ENCODE results near the gene ARHGEF7. TPM values are rescaled to one million over a fixed set of nuclear protein-coding genes. Genes with fewer than 3 reads are reported as not detected.
A peak's percentile ranks its signal among the peaks of the same experiment; 100 is the strongest.

The ARHGEF7 gene
- total RNA-seq, 2 donors from 2014 or later = 70.3 to 73.2 TPM

DNA sequence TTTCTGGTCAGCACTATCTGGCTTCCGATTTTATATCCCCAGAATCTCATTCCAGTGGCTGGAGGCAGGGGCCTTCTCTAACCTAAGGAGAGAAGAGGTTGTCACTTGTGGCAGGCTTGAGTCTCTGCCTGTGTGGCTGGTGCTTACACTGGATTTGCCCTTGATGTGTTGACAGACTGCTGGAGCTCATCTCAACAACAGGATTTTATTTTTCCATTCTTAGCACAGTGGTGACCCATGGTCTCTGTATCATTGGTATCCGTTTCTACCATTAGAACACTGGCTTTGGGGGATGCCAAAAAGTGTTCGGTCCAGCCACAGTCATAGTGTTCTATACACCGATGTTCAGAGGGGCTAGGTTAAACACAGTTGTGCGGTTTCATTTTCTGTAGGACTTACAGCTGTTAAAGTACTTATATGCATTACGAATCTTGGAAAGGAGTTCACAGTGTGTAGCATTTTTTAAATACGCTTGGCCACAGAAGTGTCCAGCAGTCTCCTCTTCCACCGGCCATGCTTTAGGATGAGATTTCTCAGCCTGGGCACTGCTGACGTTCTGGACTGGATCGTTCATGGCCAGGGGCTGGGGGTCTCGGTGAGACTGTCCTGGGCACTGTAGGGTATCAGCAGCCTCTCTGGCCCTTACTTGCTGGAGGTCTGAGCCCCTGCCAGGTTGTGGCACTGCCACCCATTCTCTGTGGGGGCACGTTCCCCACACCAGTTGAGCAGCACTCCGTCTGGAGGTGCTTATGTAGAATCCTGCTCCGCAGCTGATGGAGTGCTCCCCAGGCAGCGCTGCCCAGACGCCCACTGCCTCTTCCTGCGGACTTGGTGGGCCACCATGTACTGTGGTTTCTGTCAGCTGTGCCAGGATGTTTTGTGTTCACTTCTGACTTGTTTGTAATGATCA lies 163.9 kb downstream of the ARHGEF7 start:
- H3K9me3 Mint-ChIP-seq = no peaks in the 10 kb centered on the region
- no peak overlapping the region for H3K27ac Mint-ChIP-seq
- no peaks in the 10 kb centered on the region for H3K27me3 Mint-ChIP-seq
- H3K36me3 Mint-ChIP-seq = peaks cover 26% of the 10 kb centered on the region
- H3K4me1 Mint-ChIP-seq (ENCODE audit: low read depth in 2 of 2) = peaks cover 0 to 6% of the 10 kb centered on the region in 2 donors
- ATAC-seq (no peak), DNase-seq (ENCODE audit: low spot score) (no peak)
- H3K4me3 Mint-ChIP-seq = no peak overlapping the region

DNA sequence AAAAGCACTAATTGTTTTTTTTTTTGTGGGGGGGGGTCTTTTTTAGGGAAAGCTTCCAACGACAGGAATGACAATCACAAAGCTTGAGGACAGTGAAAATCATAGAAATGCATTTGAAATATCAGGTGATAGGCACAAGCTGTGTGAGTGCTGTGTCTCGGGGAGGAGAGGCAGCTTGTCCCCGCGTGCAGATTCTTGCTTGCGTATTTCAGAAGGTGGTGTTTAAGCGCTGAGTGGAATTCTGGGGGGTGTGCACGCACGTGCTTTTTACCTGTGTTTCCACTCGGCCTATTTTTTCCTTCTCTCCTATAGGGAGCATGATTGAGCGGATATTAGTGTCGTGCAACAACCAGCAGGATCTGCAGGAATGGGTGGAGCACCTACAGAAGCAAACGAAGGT lies 165.1 kb downstream of the ARHGEF7 start:
- ATAC-seq (no peak), DNase-seq (ENCODE audit: low spot score) (no peak)
- H3K9me3 Mint-ChIP-seq = no peaks in the 10 kb centered on the region
- H3K27ac Mint-ChIP-seq = no peak overlapping the region
- H3K36me3 Mint-ChIP-seq = peaks cover 30% of the 10 kb centered on the region
- H3K4me3 Mint-ChIP-seq = no peak overlapping the region
- no peaks in the 10 kb centered on the region for H3K27me3 Mint-ChIP-seq
- H3K4me1 Mint-ChIP-seq (ENCODE audit: low read depth in 2 of 2) = peaks cover 0 to 6% of the 10 kb centered on the region in 2 donors

DNA sequence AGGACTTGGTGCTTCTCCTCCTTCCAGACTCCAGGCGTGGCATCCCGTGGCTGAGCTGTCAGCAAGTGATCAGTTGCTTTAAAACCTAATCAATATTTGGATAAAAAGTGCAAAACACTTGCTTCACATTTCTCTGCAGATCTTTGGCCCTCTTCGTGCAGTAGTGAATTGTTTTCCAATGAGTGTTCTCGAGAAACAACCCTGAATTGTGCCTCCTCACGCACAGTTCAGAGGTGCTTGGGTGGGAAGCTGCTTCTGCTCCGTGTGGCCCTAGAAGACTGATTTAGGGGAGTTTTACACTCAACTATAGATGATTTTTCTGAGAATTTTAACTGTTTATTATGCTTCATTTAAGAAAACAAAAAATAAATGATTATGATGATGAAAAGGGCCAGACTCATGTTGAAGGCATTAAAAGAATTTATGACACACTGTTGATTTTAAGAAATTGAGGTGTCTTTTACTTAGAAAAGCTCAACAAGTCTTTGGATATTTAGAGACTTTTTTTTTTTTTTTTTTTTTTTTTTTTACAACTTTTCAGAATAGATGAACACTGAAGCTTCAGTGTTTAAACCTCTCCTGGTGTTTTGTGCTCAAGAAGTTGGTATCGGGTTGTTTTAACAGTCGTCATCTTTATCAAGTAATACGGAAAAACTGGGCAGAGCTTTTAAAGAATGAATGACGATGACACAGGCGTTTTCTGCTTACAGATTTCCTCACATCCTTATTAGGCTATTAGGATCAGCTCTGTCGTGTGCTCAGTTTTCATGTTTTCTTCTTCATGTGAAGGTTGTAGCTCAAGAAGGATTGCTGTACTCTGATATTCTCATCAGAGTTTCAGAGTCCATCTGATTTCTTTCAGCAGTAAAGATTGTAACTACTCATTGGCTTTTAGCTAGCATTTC lies 165.8 kb downstream of the ARHGEF7 start:
- Mint-ChIP-seq H3K27ac (no peak overlapping the region), H3K9me3 (no peaks in the 10 kb centered on the region), H3K36me3 (peaks cover 26% of the 10 kb centered on the region), H3K4me1 (ENCODE audit: low read depth in 2 of 2) (peaks cover 0 to 6% of the 10 kb centered on the region in 2 donors), H3K27me3 (no peaks in the 10 kb centered on the region), H3K4me3 (no peak overlapping the region)
- DNase-seq (ENCODE audit: low spot score) (no peak), ATAC-seq (no peak)

DNA sequence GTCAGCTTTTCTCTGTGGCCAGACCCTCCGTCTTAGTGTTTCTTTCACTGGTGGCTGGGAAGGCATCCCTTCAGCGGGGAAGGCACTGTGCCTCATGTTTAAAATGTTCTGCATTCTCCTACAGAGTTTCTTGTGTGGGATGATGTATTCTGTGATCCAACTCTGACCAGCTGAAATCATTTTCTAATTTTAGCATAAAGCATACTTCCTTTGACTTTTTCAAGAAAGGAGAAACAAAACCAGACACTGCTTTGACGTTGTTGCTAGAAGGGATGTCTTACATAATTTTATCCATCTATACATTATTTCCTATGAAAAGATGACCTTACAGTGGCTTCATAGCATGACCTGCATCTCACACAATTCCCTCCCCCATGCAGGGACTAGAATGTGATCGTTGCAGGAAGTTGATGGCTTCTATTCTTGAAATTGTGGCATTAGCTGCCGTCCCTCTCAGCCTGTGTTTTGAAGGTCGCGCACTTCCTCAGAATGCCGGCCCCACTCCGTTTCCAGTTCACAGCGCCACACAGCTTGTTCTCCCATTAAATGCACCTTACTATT lies 166.7 kb downstream of the ARHGEF7 start:
- no peaks in the 10 kb centered on the region for H3K27me3 Mint-ChIP-seq
- H3K9me3 Mint-ChIP-seq = no peaks in the 10 kb centered on the region
- DNase-seq (ENCODE audit: low spot score) = no peak
- H3K4me1 Mint-ChIP-seq (ENCODE audit: low read depth in 2 of 2) = peaks cover 0 to 6% of the 10 kb centered on the region in 2 donors
- H3K27ac Mint-ChIP-seq = no peak overlapping the region
- no peak for ATAC-seq
- no peak overlapping the region for H3K4me3 Mint-ChIP-seq
- H3K36me3 Mint-ChIP-seq = peaks cover 21% of the 10 kb centered on the region

DNA sequence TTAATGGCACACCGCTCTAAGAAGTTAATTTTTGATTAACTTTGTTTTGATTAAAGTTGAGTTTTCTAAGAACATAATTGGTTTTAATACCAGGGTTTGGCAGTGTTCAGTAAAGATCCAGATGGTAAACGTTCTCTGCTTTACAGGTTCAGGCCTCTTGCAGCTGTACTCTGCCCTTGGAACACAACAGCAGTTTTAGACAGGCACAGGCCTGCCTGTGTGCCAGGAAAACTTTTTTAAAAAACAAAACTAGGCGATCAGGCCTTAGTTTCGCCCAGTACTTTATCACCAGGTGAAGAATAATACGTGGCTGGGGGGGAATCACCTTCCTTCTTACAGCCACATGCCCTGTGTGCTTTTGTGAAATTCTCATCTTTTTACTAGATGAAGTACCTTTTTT lies 167.3 kb downstream of the ARHGEF7 start:
- no peak for ATAC-seq
- H3K36me3 Mint-ChIP-seq = peaks cover 21% of the 10 kb centered on the region
- H3K4me3 Mint-ChIP-seq = no peak overlapping the region
- H3K27me3 Mint-ChIP-seq = no peaks in the 10 kb centered on the region
- peaks cover 0 to 6% of the 10 kb centered on the region in 2 donors for H3K4me1 Mint-ChIP-seq (ENCODE audit: low read depth in 2 of 2)
- H3K9me3 Mint-ChIP-seq = no peaks in the 10 kb centered on the region
- DNase-seq (ENCODE audit: low spot score) = no peak
- no peak overlapping the region for H3K27ac Mint-ChIP-seq

DNA sequence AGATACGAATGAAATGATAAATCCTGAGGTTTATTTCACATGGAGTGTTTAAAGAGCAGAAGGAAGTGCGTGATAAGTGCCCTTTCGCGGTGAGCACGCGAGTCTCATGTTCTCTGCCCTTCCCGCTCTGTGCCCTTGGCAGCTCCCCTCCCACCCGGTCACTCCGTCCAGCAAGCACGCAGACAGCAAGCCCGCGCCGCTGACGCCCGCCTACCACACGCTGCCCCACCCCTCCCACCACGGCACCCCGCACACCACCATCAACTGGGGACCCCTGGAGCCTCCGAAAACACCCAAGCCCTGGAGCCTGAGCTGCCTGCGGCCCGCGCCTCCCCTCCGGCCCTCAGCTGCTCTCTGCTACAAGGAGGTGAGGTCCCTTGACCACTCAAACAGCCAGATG lies 167.9 kb downstream of the ARHGEF7 start:
- H3K4me1 Mint-ChIP-seq (ENCODE audit: low read depth in 2 of 2) = peaks cover 0 to 3% of the 10 kb centered on the region in 2 donors
- H3K9me3 Mint-ChIP-seq = no peaks in the 10 kb centered on the region
- ATAC-seq = peak in 1 of 2 donors; percentile 9
- H3K27me3 Mint-ChIP-seq = no peaks in the 10 kb centered on the region
- DNase-seq (ENCODE audit: low spot score) = no peak
- H3K36me3 Mint-ChIP-seq = peaks cover 16% of the 10 kb centered on the region
- no peak overlapping the region for H3K27ac Mint-ChIP-seq
- no peak overlapping the region for H3K4me3 Mint-ChIP-seq

DNA sequence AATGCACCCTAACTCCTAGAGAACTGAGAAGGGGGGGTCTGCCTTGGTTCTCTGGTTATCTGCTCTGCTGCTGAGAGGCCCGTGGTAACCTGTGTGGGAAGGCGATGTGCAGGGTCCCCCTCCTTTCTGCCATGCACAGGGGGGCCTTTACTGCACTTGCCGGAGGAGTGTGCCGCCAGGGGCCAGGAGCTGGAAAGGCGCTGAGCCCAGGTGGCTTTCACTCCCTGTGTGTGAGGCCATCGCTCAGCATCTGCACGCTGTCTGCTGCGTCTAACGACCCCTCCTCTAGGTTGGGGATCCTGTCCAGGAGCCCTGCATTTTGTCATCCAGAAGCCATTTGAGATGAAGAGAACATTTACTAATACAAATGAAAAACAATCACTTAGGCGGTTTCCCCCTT lies 168.3 kb downstream of the ARHGEF7 start:
- Mint-ChIP-seq H3K9me3 (no peaks in the 10 kb centered on the region), H3K27ac (no peak overlapping the region), H3K4me3 (no peak overlapping the region), H3K27me3 (no peaks in the 10 kb centered on the region), H3K4me1 (ENCODE audit: low read depth in 2 of 2) (peaks cover 0 to 3% of the 10 kb centered on the region in 2 donors), H3K36me3 (peaks cover 16% of the 10 kb centered on the region)
- ATAC-seq (no peak), DNase-seq (ENCODE audit: low spot score) (no peak)

DNA sequence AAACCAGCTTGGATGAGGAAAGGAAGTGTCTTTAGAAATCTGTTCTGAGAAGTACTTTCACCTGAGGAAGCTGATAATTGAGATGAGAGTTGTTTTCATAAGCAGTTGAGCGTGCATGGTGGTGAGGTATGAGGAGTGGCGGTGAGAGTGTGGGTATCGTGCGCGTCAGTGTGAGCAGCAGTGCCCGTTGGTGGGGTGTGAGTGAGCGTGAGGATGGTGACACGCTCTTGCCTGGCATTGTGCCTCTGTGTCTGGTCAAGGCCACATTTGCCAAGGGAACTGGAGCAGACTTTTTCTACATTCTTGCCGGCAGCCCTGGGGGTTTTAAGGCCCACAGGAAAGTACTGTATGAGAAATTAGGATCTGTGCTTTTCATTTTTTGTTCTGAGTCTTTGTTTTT lies 168.9 kb downstream of the ARHGEF7 start:
- Mint-ChIP-seq H3K4me3 (no peak overlapping the region), H3K36me3 (peaks cover 11% of the 10 kb centered on the region), H3K9me3 (no peaks in the 10 kb centered on the region), H3K27me3 (no peaks in the 10 kb centered on the region), H3K4me1 (ENCODE audit: low read depth in 2 of 2) (peaks cover 0 to 3% of the 10 kb centered on the region in 2 donors), H3K27ac (no peak overlapping the region)
- DNase-seq (ENCODE audit: low spot score) = no peak
- no peak for ATAC-seq

DNA sequence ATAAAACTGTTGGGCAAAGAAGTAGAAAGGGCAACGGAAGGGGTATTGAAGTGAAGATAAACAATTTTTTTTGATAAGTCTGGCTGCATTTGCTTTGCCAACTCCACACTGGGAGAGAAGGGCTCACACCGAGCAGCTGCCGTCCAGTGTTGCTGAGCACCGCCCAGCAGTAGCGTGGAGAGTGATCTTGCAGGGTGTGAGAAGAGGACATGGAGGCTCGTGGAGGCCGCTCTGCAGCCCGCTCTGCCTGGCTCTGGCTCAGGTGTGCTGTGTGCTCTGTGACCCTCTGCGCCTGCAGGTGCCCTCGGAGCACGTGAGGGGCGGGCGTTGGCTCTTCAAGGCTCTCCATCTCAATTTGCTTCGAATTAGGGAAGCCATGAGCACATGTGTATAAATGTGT lies 169.5 kb downstream of the ARHGEF7 start:
- no peaks in the 10 kb centered on the region for H3K27me3 Mint-ChIP-seq
- H3K27ac Mint-ChIP-seq = no peak overlapping the region
- DNase-seq (ENCODE audit: low spot score) (no peak), ATAC-seq (no peak)
- peaks cover 0 to 3% of the 10 kb centered on the region in 2 donors for H3K4me1 Mint-ChIP-seq (ENCODE audit: low read depth in 2 of 2)
- no peaks in the 10 kb centered on the region for H3K9me3 Mint-ChIP-seq
- peaks cover 13% of the 10 kb centered on the region for H3K36me3 Mint-ChIP-seq
- no peak overlapping the region for H3K4me3 Mint-ChIP-seq

DNA sequence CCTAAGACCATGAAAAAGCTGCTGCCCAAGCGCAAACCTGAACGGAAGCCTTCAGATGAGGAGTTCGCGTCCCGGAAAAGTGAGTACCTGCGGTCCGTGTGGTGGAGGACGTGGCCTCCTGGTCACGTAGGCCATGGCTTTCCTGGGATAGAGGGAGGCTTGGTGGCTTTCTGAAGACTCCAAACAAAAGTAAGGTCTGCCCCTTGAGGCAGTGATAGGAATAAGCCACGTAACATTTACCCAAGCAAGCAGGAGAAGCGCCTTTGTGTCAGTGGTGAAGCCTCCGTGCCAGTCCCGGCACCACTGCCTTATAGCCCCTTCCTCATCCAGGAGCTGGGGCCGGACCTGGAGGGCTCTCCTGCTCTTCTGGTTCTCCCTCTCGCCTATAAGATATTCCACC lies 171.1 kb downstream of the ARHGEF7 start:
- H3K27ac Mint-ChIP-seq = no peak overlapping the region
- H3K36me3 Mint-ChIP-seq = peaks cover 15% of the 10 kb centered on the region
- no peaks in the 10 kb centered on the region for H3K27me3 Mint-ChIP-seq
- no peak overlapping the region for H3K4me3 Mint-ChIP-seq
- ATAC-seq (no peak), DNase-seq (ENCODE audit: low spot score) (no peak)
- peaks cover 0 to 3% of the 10 kb centered on the region in 2 donors for H3K4me1 Mint-ChIP-seq (ENCODE audit: low read depth in 2 of 2)
- no peaks in the 10 kb centered on the region for H3K9me3 Mint-ChIP-seq

DNA sequence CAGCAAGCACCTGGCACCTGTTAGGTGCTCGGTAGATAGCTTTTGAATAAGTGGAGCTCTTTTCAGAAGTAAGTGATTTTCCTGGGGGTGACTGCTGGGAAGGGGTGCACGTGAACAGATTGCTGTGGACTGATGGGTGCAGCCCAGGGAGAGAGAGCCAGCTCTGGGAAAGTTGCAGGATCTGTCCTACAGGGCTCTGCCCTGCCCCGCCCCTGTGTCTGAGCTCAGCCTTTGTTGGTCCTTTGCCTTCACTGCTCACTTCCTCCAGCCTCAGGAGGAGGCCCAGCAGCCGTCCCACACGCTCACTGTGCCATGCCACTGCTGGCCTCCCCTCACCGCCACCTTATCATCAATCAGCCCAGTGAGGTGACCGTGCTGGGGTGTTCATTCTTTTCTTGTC lies 171.6 kb downstream of the ARHGEF7 start:
- Mint-ChIP-seq H3K9me3 (no peaks in the 10 kb centered on the region), H3K36me3 (peaks cover 16% of the 10 kb centered on the region), H3K27me3 (no peaks in the 10 kb centered on the region), H3K4me3 (no peak overlapping the region), H3K27ac (no peak overlapping the region), H3K4me1 (ENCODE audit: low read depth in 2 of 2) (peaks cover 0 to 3% of the 10 kb centered on the region in 2 donors)
- ATAC-seq = no peak
- DNase-seq (ENCODE audit: low spot score) = no peak

DNA sequence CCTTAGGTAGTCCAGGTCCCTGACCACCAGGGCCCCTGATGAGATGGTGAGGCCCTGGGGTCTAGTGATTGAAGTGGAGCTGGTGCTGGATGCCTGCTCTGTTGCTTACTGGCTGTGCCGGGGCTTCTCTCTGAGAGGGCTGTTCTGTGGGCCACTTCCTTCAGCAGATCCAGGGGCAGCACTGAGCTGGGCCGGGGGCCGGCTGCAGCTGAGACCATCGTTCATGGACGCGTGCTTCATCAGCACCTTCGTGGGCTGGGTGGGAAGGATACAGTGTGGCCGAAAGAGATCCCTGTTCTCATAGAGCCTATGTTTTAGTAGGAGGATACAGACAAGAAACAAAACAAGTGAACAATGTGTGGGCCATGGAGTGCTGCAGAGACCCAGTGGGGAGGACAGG lies 172.1 kb downstream of the ARHGEF7 start:
- no peak overlapping the region for H3K4me3 Mint-ChIP-seq
- no peaks in the 10 kb centered on the region for H3K9me3 Mint-ChIP-seq
- peaks cover 20% of the 10 kb centered on the region for H3K36me3 Mint-ChIP-seq
- H3K27ac Mint-ChIP-seq = no peak overlapping the region
- peaks cover 0 to 3% of the 10 kb centered on the region in 2 donors for H3K4me1 Mint-ChIP-seq (ENCODE audit: low read depth in 2 of 2)
- no peak for ATAC-seq
- H3K27me3 Mint-ChIP-seq = no peaks in the 10 kb centered on the region
- no peak for DNase-seq (ENCODE audit: low spot score)

DNA sequence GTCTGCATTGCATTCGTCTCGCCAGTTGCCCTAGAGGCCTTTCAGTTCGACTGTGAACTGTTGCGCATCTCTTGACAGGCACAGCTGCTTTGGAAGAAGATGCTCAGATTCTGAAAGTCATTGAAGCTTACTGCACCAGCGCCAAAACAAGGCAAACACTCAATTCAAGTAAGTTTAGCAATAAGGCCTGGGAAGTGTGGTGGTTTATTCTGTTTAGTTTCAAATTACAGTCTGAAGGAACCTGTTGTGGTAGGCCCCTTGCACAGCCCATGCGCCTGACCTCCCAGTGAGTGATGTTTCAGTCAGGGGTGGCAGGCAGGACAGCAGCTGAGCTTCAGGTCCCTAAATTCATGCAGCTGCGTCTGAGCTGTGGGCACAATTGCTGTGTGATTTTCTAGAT lies 173.2 kb downstream of the ARHGEF7 start:
- ATAC-seq (no peak), DNase-seq (ENCODE audit: low spot score) (no peak)
- Mint-ChIP-seq H3K4me1 (ENCODE audit: low read depth in 2 of 2) (peaks cover 0 to 3% of the 10 kb centered on the region in 2 donors), H3K4me3 (no peak overlapping the region), H3K27ac (no peak overlapping the region), H3K9me3 (no peaks in the 10 kb centered on the region), H3K36me3 (peaks cover 26% of the 10 kb centered on the region), H3K27me3 (no peaks in the 10 kb centered on the region)

DNA sequence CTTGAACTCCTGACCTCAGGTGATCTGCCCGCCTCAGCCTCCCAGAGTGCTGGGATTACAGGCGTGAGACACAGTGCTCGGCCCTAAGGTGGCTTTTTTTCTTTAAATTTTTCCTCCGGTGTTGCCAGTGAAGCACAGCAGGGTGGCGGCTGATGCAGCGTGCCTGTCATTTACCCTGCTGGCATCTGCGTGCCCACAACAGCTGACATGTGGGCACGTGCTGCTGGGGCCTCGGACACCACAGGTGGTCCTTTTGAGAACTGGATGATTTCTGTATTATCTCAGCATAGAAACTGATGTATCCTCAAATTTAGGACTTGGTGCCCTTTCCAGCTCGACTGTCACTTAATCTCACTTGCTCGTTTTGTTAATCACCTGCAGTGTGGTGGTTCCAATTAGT lies 174.1 kb downstream of the ARHGEF7 start:
- no peak overlapping the region for H3K4me3 Mint-ChIP-seq
- no peak overlapping the region for H3K27ac Mint-ChIP-seq
- DNase-seq (ENCODE audit: low spot score) (no peak), ATAC-seq (no peak)
- H3K9me3 Mint-ChIP-seq = no peaks in the 10 kb centered on the region
- H3K36me3 Mint-ChIP-seq = peaks cover 19% of the 10 kb centered on the region
- no peaks in the 10 kb centered on the region for H3K4me1 Mint-ChIP-seq (ENCODE audit: low read depth in 2 of 2)
- no peaks in the 10 kb centered on the region for H3K27me3 Mint-ChIP-seq
